GM10248 (cell line): Measurements from ENCODE around the gene WNK2.
A peak's percentile ranks its signal among the peaks of the same experiment; 100 is the strongest.

Source experiments
- CTCF ChIA-PET: fragments of 300-600 bp; sonication (Branson Sonifier 250); formaldehyde crosslinking; extraction: SDS; loops from one replicate; lab custom pipeline; 2021; ENCODE audit warnings: antibody characterized with exemption; lab: Yijun Ruan, JAX
- POLR2A ChIA-PET: fragments of 350-650 bp; sonication (Branson Sonifier 250); formaldehyde crosslinking; extraction: SDS; loops from one replicate; lab custom pipeline; 2020; ENCODE audit warnings: antibody characterized with exemption; lab: Yijun Ruan, JAX
- DNase-seq: peaks from one replicate; pipeline ENCODE4 v3.0.0; 2012; ENCODE audit errors: extremely low spot score
- TF ChIP-seq, protein P1 (sequence below): IDR thresholded peaks from 2 replicates; pipeline ENCODE4 v1.5.1; 2012; ENCODE audit warnings: mild to moderate bottlenecking, low read depth; ENCODE audit errors: extremely low read depth, missing control alignments, control extremely low read depth

Gene WNK2

DNA sequence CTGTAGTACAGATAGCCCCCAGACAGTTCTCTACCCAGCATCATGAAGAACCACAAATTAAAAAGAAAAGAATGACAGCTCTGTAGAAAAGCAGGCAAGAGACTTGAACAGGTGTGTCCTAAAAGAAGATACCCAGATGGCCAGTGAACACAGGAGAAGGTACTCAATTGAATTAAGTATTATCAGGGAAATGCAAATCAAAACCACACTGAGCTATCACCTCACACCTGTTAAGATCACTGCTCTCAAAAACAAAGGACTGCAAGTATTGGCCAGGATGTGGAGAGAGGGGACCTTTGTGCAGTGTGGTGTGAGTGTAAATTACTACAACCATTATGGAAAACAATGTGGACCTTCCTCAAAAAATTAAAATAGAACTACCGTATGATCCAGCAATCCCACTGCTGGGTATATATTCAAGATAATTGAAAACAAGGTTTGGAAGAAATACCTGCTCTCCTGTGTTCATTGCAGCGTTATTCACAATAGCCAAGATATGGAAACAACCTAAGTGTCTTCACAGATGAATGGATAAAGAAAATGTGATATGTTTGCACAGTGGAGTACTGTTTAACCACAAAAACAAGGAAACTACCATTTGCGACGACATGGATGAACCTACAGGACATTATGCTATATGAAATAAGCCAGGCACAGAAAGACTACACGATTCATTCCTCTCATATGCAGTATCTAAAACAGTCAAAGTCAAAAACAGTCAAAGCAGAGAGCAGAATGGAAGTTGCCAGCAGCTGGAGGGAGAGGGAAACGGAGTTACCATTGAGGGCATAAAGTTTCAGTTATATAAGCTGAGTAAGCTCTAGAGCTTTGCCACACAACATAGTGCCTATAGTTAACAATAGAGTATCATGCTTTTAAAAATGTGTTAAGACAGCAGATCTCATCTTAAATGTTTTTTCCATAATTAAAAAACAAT is 102.6 kb downstream of the WNK2 start:
- TF ChIP-seq, protein P1, sequence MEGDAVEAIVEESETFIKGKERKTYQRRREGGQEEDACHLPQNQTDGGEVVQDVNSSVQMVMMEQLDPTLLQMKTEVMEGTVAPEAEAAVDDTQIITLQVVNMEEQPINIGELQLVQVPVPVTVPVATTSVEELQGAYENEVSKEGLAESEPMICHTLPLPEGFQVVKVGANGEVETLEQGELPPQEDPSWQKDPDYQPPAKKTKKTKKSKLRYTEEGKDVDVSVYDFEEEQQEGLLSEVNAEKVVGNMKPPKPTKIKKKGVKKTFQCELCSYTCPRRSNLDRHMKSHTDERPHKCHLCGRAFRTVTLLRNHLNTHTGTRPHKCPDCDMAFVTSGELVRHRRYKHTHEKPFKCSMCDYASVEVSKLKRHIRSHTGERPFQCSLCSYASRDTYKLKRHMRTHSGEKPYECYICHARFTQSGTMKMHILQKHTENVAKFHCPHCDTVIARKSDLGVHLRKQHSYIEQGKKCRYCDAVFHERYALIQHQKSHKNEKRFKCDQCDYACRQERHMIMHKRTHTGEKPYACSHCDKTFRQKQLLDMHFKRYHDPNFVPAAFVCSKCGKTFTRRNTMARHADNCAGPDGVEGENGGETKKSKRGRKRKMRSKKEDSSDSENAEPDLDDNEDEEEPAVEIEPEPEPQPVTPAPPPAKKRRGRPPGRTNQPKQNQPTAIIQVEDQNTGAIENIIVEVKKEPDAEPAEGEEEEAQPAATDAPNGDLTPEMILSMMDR: no peak
- DNase-seq: peak; percentile 1
- CTCF ChIA-PET: interaction anchor here (1.0 kb wide), 1 partner anchor 10 kb away, joined by 3 read pairs; no protein-coding TSS in a partner anchor
- POLR2A ChIA-PET: no interaction called here

DNA sequence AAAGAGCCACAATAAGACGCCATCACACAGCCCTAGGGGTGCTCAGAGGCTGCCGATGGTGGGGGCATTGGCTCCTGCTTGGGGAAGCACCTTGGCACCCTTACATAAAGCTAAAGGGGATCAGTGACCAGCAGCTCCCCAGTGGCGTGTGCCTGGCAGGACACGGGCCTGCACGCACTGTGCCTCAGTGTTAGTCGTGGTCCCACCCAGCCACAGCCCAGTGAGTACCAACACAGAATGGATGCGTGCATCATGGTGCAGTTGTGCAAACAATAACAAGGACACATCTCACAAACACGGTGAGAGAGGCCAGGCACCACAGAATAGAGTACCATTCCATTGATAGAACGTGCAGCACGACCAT is 103.2 kb downstream of the WNK2 start:
- TF ChIP-seq, protein P1: no peak
- peak; percentile 1 for DNase-seq
- CTCF ChIA-PET: no interaction called here
- POLR2A ChIA-PET: no interaction called here

DNA sequence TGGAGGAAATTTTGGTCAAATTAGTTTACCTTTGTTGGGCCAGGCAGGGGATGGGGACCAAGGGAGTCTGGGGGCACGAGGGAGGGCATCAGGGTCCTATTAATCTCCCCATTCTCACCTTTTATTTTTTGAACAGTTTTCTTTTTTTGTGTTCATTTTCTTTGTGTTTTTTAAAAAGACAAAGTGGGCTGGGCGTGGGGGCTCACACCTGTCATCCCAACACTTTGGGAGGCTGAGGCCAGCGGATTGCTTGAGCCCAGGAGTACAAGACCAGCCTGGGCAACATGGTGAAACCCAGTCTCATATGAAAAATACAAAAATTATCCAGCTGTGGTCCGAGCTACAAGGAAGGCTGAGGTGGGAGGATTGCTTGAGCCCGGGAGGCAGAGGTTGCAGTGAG is 103.7 kb downstream of the WNK2 start:
- no peak for DNase-seq
- POLR2A ChIA-PET: no interaction called here
- CTCF ChIA-PET: no interaction called here
- TF ChIP-seq, protein P1: no peak

DNA sequence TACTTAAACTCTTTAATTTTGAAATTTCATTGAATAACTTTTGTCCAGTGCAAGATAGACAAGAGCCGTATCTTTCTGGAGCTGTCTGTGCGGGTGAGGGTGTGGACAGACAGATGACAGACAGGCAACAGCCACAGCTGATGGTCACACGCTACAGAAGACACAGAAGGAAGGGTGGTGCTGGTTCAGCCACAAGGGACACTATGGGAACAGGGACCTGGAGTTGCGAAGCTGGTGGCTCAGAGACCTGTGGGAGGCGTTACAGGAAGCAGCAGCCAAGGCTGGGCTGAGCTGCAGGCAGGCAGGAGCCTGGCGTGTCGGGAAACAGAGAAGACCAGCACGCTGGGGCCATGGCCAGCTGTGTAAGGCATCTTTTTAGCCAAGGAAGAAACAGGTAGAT is 104.4 kb downstream of the WNK2 start:
- POLR2A ChIA-PET: no interaction called here
- peak; percentile 10 for DNase-seq
- TF ChIP-seq, protein P1: no peak
- CTCF ChIA-PET: interaction anchor here (0.9 kb wide), 1 partner anchor 13 kb away, joined by 4 read pairs; no protein-coding TSS in a partner anchor

DNA sequence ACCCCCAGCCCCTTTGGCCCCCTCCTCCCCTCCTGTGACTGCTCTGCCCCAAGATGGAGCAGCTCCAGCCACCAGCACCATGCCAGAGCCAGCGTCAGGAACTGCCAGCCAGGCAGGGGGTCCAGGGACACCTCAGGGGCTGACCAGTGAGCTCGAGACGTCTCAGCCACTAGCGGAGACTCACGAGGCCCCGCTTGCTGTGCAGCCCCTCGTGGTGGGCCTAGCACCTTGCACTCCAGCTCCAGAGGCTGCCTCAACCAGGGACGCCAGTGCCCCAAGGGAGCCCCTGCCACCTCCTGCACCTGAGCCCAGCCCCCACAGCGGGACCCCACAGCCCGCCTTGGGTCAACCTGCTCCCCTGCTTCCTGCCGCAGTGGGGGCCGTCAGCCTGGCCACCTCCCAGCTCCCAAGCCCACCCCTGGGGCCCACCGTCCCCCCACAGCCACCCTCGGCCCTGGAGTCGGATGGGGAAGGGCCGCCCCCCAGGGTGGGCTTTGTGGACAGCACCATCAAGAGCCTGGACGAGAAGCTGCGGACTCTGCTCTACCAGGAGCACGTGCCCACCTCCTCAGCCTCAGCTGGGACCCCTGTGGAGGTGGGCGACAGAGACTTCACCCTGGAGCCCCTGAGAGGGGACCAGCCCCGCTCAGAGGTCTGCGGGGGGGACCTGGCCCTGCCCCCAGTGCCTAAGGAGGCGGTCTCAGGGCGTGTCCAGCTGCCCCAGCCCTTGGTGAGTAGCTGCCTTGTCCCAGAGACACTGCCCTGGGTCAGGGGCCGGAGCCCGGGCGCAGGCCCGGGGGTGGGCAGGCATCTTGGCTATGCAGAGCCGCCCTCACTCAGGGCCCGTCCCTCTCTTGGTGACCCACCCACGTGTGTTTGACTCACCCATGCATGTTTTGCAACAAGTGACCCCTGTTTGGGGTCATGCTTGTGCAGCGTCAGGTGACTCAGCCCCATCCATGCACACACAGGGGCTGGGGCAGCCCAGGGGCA is 105.2 kb downstream of the WNK2 start:
- ChIA-PET CTCF (interaction anchor here (0.9 kb wide), 1 partner anchor 12 kb away, joined by 4 read pairs; no protein-coding TSS in a partner anchor), POLR2A (no interaction called here)
- TF ChIP-seq, protein P1: no peak
- DNase-seq: peak; percentile 15
